SK-N-SH (cell line): Measurements from ENCODE around the gene PYY.

ENCODE experiments used
- CHD2 ChIP-seq: fragments of 150-350 bp; IDR thresholded peaks from 2 replicates; pipeline ENCODE4 v1.6.1; 2018; ENCODE audit warnings: low read length; ENCODE audit not compliant: partially characterized antibody
- EP300 ChIP-seq, 2 experiments: IDR thresholded peaks; 2 replicates each; pipeline versions ENCODE4 v1.4.0 to v1.6.1; 2012; ENCODE audit warnings: borderline replicate concordance in 1 of 2, low read depth in 1 of 2, low read length in 1 of 2
- GABPA ChIP-seq: IDR thresholded peaks from 2 replicates; pipeline ENCODE4 v1.4.0; 2012; ENCODE audit warnings: low read depth, mild to moderate bottlenecking
- MXI1 ChIP-seq: IDR thresholded peaks from 2 replicates; pipeline ENCODE4 v1.6.1; 2012; ENCODE audit warnings: mild to moderate bottlenecking, low read depth, low read length, improper control_type of control experiment
- NFIC ChIP-seq: IDR thresholded peaks from 2 replicates; pipeline ENCODE4 v1.4.0; 2012; ENCODE audit warnings: borderline replicate concordance
- POLR2AphosphoS5 ChIP-seq: IDR thresholded peaks from 2 replicates; pipeline ENCODE4 v1.6.1; 2012; ENCODE audit warnings: low read depth, low read length
- SMC3 ChIP-seq: IDR thresholded peaks from 2 replicates; pipeline ENCODE4 v1.6.1; 2012; ENCODE audit warnings: low read depth, low read length, improper control_type of control experiment
- TF ChIP-seq, protein P1 (sequence below): fragments of 200-600 bp; sonication (generic); IDR thresholded peaks from 2 replicates; pipeline ENCODE4 v1.6.1; 2017; ENCODE audit warnings: antibody characterized with exemption, mild to moderate bottlenecking, moderate library complexity
- TF ChIP-seq, protein P2 (sequence below): IDR thresholded peaks from 2 replicates; pipeline ENCODE4 v1.4.0; 2012; ENCODE audit warnings: low read depth
- TF ChIP-seq, protein P3 (sequence below): IDR thresholded peaks from 2 replicates; pipeline ENCODE4; 2012

DNA sequence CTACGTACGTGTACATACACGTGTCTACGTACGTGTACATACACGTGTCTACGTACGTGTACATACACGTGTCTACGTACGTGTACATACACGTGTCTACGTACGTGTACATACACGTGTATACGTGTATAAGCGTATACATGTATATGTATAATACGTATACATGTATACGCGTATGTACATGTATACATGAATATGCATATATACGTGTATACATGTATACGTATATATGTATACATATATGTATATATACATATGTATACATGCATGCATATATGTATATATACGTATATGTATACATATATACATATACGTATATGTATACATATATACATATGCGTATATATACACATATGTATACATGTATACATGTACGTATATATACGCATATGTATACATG, 22.2 kb upstream of the PYY start:
- TF ChIP-seq, protein P1, sequence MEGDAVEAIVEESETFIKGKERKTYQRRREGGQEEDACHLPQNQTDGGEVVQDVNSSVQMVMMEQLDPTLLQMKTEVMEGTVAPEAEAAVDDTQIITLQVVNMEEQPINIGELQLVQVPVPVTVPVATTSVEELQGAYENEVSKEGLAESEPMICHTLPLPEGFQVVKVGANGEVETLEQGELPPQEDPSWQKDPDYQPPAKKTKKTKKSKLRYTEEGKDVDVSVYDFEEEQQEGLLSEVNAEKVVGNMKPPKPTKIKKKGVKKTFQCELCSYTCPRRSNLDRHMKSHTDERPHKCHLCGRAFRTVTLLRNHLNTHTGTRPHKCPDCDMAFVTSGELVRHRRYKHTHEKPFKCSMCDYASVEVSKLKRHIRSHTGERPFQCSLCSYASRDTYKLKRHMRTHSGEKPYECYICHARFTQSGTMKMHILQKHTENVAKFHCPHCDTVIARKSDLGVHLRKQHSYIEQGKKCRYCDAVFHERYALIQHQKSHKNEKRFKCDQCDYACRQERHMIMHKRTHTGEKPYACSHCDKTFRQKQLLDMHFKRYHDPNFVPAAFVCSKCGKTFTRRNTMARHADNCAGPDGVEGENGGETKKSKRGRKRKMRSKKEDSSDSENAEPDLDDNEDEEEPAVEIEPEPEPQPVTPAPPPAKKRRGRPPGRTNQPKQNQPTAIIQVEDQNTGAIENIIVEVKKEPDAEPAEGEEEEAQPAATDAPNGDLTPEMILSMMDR = no peak
- TF ChIP-seq CHD2 (no peak), POLR2AphosphoS5 (no peak), MXI1 (no peak), GABPA (no peak), EP300 (IDR thresholded peaks at IDR 0.05; ENCODE audit: borderline replicate concordance in 1 of 2, low read depth in 1 of 2, low read length in 1 of 2) (no peak), SMC3 (no peak), NFIC (no peak)
- TF ChIP-seq, protein P2, sequence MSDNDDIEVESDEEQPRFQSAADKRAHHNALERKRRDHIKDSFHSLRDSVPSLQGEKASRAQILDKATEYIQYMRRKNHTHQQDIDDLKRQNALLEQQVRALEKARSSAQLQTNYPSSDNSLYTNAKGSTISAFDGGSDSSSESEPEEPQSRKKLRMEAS = no peak
- TF ChIP-seq, protein P3, sequence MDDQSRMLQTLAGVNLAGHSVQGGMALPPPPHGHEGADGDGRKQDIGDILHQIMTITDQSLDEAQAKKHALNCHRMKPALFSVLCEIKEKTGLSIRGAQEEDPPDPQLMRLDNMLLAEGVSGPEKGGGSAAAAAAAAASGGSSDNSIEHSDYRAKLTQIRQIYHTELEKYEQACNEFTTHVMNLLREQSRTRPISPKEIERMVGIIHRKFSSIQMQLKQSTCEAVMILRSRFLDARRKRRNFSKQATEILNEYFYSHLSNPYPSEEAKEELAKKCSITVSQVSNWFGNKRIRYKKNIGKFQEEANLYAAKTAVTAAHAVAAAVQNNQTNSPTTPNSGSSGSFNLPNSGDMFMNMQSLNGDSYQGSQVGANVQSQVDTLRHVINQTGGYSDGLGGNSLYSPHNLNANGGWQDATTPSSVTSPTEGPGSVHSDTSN = no peak
